NCI-H1105 (cell line): ENCODE results near the gene BATF.

Experiments used
- DNase-seq: peaks from one replicate; lab custom pipeline; 2025; lab: John Stamatoyannopoulos, UW

Gene BATF

DNA sequence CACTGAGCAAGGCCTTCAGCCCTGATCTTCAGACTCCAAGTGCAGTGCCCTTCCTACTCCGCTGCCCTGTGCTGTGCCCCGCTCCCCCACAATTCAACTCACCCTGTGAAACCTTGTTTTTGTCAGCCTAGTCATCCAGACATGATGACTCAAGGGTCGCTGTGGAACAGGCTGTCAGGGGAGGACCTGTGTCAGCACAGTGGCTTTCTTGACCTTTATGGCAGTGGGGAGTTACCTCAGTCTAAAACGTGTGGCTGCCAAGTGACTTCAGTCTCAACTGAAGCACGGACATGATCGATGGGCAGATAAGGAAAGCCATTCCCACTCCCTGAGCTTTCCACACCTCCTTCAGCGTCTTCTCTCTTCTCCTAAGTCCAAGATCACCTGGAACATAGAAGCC is 39.8 kb downstream of the BATF start:
- no peak for DNase-seq

DNA sequence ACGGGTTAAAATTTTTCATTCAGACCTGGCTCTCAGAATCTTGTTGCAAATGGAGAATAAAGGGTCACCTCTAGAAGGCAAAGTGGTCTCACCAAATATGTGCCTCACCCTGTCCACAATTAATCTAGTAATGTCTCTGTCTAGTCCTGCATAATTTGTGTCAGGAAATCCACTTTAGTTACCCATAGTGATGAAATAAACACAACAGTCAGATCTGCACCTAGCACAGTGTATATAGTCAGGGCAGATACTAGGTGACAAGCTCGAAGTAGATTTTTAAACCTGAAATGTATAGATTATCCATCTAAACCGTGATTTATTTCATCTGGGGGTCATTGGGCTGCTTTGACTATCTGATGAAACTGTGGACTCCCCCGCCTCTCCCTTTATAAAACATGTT is 40.2 kb downstream of the BATF start:
- DNase-seq = no peak

DNA sequence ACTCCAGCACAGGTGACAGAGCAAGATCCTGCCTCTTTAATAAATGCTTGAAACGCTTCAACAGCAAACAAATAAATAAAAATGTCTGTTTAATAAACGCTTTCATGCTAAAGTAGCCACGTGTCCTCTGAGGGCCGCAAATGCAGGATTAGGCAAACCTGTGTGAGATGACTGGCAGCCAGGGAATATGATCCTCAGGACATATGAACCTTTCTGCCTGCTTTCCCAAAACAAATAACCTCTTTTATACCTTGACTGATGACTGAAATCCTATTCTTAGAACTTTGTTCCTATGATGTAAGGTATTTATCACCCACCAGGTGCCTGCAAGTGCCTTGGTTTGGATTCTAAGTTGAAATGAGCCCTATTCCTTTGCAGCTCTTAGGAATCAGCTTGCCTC is 41.7 kb downstream of the BATF start:
- no peak for DNase-seq

DNA sequence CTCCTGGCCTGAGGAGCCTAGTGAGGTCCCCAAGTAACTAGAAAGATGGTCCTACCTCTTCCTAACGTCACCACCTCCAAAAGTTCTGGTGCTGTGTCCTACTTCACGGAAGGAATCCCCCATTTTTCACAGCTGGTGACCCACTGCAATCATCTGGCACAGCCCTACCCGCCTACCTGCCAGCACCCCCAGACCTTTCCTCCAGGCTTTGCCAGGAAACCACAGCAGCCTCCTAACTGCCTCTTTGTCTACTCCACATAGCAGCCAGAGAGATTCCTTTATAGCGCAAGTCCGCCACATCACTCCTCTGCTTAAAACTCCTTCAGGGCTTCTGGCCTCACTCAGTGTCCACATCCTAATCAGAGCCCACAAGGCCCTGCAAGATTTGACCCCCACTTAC is 42.8 kb downstream of the BATF start:
- DNase-seq = no peak

DNA sequence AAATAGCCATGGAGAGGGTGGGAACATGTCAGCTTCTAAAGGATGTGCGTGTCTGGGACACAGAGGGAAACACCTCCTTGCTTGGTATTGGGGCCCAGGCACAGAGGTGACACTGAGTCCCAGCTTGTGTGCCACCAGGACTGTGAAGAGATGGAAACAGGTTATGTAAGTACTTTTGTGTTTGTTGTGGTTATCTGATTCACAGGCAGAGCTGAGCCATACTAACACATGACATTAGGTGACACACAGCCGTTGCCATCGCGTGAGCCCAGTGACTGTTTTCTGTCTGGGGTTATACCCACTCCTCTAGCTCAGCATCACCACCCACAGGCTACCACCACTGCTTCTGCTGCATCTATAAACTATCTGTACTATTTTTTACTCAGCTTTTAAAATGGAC is 44.1 kb downstream of the BATF start:
- no peak for DNase-seq

DNA sequence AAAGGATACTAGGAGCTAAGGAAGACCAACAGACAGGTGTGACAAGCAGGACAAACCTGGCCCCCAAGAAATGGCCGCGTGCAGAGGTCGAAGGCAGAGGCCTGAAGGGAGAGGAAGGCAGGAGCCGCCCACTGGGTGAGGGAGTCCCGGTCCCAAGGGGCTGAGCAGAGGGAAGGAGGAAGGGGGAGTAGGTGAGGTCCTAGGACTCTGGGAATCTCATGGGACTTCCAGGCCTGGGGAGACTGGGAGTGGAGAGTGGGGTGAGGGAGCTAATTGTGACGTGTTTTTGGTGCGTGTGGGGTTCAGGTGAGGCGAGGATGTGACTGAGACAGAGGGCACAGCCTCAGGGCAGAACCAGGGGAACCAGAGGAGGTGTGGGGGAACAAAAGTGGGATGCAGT is 44.5 kb downstream of the BATF start:
- no peak for DNase-seq

DNA sequence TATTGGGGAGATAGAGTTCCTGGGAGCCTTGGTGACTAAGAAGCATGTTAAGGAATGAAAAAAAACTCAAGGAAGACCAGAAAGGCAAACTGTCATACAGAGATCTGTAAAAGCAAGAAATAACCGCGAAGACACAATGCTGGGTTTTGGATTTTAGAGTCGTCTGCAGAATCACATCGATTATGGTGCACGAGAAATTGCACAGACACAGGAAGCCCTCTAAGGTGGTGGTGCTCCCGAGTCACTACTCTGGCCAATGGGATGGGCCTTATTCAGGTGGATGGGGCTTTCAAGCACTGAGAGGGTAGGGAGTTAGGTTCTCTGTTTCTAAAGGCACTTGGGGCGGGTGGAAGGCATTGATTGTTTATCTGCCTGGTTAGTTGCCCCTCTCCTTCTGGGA is 45.9 kb downstream of the BATF start:
- no peak for DNase-seq

DNA sequence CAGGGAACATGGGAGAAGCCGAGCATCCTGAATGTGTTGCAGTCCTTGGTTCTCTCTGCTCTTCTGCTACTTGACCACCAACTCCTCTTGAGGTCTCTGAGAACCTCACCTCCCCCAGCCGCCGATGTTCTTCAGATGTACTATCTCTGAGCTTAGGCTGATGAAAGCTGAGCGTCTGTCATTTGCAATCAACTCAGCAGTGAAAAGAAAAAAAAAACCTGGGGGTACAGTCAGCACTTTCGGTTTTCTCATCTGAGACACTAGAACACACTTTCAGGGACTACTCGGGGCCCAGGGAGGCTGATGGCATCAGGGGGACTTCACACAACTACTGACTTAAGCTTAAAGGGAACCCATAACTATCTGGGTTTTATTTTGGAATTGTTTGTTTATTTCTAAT is 46.5 kb downstream of the BATF start:
- DNase-seq = no peak

DNA sequence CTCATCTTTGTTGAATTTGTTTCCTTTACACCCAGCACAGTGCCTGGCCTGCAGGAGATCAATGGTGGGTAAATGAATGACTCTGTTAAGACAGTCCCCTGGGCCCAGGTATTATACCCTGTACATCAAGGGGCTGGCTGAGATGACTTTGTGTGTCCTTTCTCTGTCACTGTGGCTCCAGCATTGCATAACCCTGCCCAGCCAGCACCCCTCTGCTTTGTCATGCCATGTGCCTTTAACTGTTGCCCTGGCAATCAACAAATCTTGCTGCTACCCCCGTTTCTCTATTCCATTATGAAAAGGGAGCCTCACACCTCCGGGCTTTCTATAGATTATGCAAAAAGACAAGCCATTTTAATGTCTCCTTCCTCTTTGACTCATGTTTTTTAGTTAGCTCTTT is 48.5 kb downstream of the BATF start:
- no peak for DNase-seq

DNA sequence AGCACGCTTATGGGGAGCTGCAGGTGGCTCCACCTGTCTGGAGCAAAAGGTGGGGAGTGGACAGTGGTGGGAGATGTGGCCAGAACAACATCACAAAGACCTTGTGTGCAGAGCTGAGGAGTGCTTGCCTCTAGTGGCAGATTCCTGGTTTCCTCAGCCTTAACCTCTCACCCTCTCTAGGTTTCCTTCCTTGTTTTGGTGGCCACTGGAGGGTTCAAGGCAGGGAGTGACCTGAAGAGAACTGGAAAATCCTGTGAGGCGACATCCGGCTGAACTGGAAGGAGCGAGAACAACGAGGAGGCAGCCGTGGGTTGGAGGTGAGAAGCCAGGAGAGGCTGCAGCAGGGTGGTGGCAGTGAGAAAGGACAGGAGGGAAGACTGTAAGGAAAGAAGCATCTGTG is 49.8 kb downstream of the BATF start:
- DNase-seq = no peak

DNA sequence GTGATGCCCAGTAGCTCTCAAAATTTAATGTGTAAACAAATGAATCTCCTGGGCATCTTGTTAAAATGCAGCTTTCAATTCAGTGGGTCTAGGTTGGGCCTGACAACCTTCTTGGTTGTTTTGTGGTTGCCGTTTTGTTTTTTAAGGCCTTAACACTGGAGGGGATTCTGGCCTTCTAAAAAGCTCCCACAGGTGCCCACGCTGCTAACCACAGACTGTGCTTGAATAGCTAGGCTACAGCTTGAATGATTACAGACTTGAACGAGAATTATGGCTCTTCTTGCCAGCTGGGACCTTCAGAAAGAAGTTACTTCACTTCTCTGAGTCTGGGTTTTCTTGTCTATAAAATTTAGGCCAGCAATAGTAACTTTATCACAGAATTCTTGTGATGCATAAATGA is 54.8 kb downstream of the BATF start:
- DNase-seq = no peak

DNA sequence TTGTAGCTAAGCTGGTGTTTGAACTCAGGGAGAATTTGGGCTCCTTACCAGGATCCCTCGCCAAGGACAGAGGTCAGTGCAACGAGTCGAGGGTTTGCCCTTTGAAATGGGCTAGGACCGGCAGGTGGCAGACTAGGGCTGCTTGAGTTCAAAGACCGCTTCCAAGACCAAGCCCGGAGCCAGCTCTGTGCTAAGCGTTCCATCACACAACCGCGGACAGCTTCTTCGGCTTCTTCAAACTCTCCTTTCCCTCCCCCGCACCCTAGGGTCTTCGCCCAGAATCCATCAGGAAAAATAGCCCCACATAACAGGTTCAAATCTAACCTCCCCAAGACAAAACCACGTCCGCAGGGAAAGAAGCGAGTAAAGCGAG is 55.4 kb downstream of the BATF start:
- peak; percentile 21 for DNase-seq

DNA sequence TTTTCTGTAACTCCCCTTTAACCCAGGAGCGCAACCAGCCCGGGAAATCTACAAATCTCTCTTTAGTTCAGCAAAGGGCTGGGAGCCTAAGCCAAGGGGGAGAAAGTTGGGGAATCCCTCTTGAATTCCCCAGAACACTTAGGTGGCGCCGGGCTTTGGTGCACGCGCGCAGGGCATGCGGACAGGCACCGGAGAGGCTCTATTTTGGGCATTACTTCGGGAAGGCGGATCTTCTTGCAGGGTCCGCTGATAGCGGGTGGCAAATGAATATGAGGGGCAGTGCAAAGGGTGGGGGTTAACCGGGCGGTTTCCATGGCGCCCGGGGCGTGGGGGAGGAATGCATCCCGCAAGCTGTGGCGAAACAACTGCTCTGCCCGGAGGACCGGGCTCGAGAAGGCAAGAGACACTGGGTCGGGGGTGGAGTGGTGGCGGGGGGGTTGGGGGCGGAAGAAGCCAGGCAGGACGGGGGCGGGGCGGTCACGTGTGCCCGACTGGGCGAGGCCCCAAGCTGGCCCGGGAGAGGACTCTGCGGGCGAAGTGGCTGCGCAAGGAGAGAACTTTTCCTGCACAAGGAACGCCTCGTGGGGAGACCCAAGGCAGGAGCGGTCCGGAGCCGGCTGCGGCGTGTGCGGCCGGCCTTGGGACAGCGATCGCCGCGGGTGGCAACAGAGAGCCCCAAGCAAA is 56.0 kb downstream of the BATF start, which contains the start of gene FLVCR2:
FLVCR2 (plus strand) TSS at position 519 of the 684 bp plus-strand sequence. CDS start 353 bp downstream, outside the sequence.
- DNase-seq = peak; percentile 63

DNA sequence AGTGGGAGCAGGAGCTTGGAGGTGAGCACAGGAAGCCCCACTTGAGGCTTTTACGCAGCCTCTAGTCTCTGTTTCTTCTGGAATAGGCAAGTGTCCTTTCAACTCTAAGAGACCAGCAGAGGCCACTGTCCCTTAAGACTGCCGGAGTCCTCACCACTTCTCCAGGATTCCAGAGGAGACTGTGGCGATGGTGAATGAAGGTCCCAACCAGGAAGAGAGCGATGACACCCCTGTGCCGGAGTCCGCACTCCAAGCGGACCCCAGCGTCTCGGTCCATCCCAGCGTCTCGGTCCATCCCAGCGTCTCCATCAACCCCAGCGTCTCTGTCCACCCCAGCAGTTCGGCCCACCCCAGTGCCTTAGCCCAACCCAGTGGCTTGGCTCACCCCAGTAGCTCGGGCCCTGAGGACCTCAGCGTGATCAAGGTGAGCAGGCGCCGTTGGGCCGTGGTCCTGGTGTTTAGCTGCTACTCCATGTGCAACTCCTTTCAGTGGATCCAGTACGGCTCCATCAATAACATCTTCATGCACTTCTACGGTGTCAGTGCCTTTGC is 56.6 kb downstream of the BATF start:
- DNase-seq = no peak

DNA sequence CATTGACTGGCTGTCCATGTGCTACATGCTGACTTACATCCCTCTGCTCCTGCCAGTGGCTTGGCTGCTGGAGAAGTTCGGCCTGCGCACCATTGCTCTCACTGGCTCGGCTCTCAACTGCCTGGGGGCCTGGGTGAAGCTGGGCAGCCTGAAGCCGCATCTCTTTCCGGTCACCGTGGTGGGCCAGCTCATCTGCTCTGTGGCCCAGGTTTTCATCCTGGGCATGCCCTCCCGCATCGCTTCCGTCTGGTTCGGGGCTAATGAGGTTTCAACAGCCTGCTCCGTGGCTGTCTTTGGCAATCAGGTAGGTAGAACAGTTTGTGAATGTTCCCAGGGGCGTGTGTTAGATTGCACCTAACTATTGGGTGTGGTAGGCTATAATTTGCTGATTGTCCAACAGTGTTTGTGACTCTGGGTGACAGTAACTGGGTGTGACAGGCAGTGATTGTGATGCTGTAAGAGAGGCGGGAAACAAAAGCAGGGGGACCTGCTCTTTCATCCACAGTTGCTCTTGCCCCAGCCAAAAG is 57.1 kb downstream of the BATF start:
- no peak for DNase-seq

DNA sequence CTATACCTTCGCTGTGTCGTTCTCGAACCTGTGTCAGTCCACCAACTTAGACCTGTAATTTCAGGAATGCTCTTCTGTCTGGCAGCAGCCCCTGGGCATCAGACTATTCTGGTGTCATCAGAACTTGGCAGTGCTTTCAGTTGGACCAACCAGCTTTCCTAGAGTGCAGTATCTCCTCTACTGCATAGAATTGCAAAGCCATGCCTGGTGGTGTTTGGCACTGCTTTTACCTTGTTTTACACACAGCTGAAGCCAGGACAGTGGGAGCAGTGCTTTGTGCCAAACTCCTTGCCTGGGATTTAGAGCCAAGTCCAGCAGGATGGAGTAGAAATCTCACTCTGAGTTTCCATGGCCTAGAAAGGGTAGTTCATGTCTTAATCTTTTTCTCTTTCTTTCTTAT is 57.6 kb downstream of the BATF start:
- DNase-seq = no peak

DNA sequence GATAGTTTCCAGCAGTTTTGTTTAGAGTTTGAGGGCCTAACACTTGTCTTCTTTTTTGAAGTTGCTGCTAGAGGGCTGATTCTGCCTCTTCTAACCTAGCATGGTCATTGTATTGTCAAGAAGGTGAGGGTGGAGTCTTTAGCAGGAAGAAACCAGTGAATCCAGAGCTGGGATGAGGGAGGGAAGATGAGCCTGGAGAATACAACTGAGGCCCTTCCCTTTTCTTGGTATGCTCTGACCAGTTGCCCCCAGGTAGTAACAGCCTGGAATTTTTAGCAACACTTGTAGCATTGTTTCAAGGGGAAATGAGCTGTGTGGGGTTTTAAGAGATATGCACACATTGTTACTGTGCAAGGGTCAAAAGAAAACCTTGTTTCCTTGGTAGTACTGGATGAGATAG is 65.1 kb downstream of the BATF start:
- no peak for DNase-seq

DNA sequence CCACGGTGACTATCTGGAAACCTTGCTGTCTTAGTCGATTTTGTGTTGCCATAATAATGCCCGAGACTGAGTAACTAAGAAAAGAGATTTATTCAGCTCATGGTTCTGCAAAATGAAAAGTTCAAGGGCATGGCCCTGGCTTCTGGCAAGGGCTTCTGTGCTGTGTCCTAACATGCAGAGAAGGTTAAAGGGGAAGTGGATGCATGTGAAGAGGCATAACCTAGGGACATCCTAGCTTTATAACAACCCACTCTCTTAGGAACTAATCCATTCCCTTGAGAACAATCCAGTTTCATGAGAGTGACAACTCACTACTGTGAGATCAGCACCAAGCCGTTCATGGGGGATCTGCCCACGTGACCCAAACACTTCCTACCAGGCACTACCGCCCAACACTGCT is 67.7 kb downstream of the BATF start:
- no peak for DNase-seq

DNA sequence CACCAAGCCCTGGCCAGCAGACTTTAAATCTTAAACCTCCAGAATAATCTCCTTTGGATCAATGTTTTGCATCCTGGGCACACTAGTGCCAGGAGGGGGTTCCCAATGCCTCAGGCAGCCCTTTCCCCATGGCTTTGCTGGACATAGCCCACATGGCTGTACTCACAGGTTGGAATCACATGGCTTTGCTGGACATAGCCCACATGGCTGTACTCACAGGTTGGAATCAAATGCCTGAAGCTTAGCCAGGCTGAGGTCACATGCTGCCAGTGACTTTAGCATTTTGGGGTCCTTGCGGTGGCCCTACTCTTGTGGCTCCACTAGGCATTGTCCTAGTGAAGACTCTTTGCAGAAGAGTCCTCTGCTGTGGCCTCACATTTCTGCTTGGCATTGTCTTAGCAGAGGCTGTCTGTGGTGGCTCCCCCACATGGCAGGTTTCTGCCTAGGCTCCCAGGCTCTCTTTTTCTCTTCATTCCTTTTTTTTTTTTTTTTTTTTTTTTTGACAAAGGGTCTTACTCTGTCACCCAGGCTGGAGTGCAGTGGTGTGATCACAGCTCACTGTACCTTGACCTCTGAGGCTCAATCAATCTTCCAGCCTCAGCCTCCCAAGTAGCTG is 69.2 kb downstream of the BATF start:
- no peak for DNase-seq

DNA sequence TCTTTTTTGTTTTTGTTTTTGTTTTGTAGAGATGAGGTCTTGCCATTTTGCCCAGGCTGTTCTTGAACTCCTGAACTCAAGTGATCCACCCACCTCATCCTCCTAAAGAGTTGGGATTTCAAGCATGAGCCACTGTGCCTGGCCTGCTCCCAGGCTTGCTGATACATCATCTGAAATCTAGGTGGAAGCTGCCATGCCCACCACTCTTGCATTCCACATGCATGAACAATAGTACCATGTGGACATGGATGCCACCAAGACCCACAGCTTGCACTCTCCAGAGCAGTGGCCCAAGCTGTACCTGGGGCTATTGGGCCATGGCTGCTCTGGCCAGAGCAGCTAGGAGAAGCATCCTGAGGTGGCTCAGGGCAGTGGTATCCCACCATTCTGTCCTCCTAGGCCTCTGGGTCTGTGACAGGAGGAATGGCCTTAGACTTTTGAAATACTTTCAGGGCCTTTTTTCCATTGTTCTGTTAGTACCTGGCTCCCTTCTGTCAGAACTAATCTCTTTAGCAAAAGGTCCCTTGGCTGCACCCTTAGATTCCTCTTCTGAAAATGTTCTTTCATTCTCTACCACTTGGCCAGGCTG is 69.8 kb downstream of the BATF start:
- DNase-seq = no peak

DNA sequence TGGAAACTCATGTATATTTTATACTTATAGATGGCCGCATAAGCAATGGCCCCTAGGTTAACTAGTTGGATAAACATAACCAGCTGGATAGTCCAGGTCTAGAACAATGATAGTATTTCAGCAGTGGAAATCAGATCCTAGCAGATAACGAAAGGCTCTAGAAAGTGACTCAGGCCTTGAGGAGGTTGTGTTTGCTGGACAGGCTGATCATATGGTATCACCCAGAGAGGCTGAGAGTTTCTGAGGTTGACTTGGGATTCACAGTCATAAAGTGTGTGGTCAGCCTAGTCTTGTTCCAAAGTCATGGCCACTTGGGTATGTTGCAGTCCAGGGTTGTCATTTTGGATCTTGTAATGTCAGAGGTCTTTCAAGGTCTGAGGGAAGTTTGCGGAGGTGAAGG is 73.0 kb downstream of the BATF start:
- no peak for DNase-seq
